CD8-positive, alpha-beta memory T cell (primary cell): Measurements from ENCODE around the gene DNAJC1. TPM values are rescaled to one million over a fixed set of nuclear protein-coding genes. Genes with fewer than 3 reads are reported as not detected.
A peak's percentile ranks its signal among the peaks of the same experiment; 100 is the strongest.
"Not testable (repeated sequence)": the region's sequence is repeated elsewhere in the genome, so short reads cannot be mapped to it uniquely, and the experiment has no call there.

Experiments used
- CTCF ChIA-PET: fragments of 350-600 bp; sonication (Branson Sonifier 250); formaldehyde crosslinking; loops from one replicate; lab custom pipeline; 2021; ENCODE audit warnings: antibody characterized with exemption; lab: Charles Lee
- POLR2A ChIA-PET: fragments of 350-600 bp; sonication (Branson Sonifier 250); formaldehyde crosslinking; loops from one replicate; lab custom pipeline; 2021; ENCODE audit warnings: antibody characterized with exemption; lab: Charles Lee
- DNase-seq, 5 donors: peaks; one replicate each; pipeline versions ENCODE4 v3.0.0 to v3.0.0-alpha.2; 2020 to 2022; ENCODE audit warnings: mixed read lengths in 1 of 5
- H3K27ac ChIP-seq: one replicate; pipeline ENCODE4 v1.7.0; 2013; ENCODE audit warnings: low read depth, mild to moderate bottlenecking, low read length, moderate library complexity
- H3K27me3 ChIP-seq: 2 replicates; pipeline ENCODE4 v1.7.0; 2013; ENCODE audit warnings: low read length, mild to moderate bottlenecking; ENCODE audit not compliant: insufficient read depth, poor library complexity, severe bottlenecking
- H3K36me3 ChIP-seq: 2 replicates; pipeline ENCODE4 v1.7.0; 2013; ENCODE audit warnings: mild to moderate bottlenecking, low read length, moderate library complexity; ENCODE audit not compliant: insufficient read depth
- H3K4me1 ChIP-seq: 2 replicates; pipeline ENCODE4 v1.7.0; 2013; ENCODE audit warnings: mild to moderate bottlenecking, low read length, moderate library complexity; ENCODE audit not compliant: insufficient read depth
- H3K4me3 ChIP-seq: 2 replicates; pipeline ENCODE4 v1.7.0; 2013; ENCODE audit warnings: mild to moderate bottlenecking, low read length
- H3K9me3 ChIP-seq: 2 replicates; pipeline ENCODE4 v1.7.0; 2013; ENCODE audit warnings: mild to moderate bottlenecking, low read length
- H3K27ac Mint-ChIP-seq, 8 donors: one replicate each; pipeline ENCODE4 v1.8.0; 2020 to 2021; ENCODE audit warnings: mixed read lengths in 8 of 8, mild to moderate bottlenecking in 6 of 8, inconsistent platforms in 3 of 8, moderate library complexity in 3 of 8
- H3K27me3 Mint-ChIP-seq, 2 donors: one replicate each; pipeline ENCODE4 v1.8.0; 2020 to 2021; ENCODE audit warnings: mixed read lengths in 2 of 2, mild to moderate bottlenecking in 1 of 2, moderate library complexity in 1 of 2
- H3K36me3 Mint-ChIP-seq, 3 donors: one replicate each; pipeline ENCODE4 v1.8.0; 2020 to 2021; ENCODE audit warnings: mixed read lengths in 3 of 3, inconsistent platforms in 1 of 3, mild to moderate bottlenecking in 1 of 3
- H3K4me1 Mint-ChIP-seq, 3 donors: one replicate each; pipeline ENCODE4 v1.8.0; 2020 to 2021; ENCODE audit warnings: mixed read lengths in 3 of 3, inconsistent platforms in 1 of 3, mild to moderate bottlenecking in 1 of 3
- H3K4me3 Mint-ChIP-seq, 7 donors: one replicate each; pipeline ENCODE4 v1.8.0; 2020 to 2021; ENCODE audit warnings: mixed read lengths in 7 of 7, mild to moderate bottlenecking in 6 of 7, moderate library complexity in 4 of 7, inconsistent platforms in 2 of 7
- H3K9me3 Mint-ChIP-seq, 5 donors: one replicate each; pipeline ENCODE4 v1.8.0; 2020 to 2022; ENCODE audit warnings: mixed read lengths in 5 of 5, mild to moderate bottlenecking in 3 of 5, moderate library complexity in 2 of 5, inconsistent platforms in 1 of 5
- polyA plus RNA-seq: library from polyadenylated mRNA; unstranded; fragments of 300-500 nt; fragmentation: Illumina TruSeq; gene quantifications from one replicate; pipeline ENCODE4 v1.2.3, GENCODE V29; 2021
- total RNA-seq, 2 experiments: library from RNA; stranded (reverse); gene quantifications; one replicate each; pipeline ENCODE4 v1.2.3, GENCODE V29; 2021

DNAJC1 gene
- total and polyA plus RNA-seq, 3 experiments from 2014 or later = 30.8 to 46.0 (median 31.8) TPM

DNA sequence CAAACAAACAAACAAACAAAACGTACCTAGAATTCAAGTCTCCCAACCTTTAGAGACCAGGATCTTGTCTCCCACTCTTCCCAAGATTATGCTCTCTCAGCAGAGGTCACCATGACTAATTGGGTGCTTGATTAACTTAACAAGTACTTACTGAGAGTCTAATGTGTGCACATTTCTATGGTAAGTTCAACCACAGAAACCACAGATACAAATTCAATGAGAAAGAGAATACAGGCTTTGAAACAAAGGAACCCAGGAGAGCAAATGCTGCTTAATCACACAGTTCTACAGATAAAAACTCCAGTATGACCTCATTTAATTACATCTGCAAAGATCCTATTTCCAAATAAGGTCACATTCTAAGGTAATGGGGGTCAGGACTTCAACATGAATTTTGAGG is 142.8 kb downstream of the DNAJC1 start:
- Histone ChIP-seq H3K9me3 (no peaks in the 10 kb centered on the region), H3K4me3 (no peak overlapping the region), H3K27me3 (no peaks in the 10 kb centered on the region), H3K27ac (no peak overlapping the region), H3K4me1 (no peaks in the 10 kb centered on the region), H3K36me3 (no peaks in the 10 kb centered on the region)
- DNase-seq = no peak
- H3K9me3 Mint-ChIP-seq = peaks cover 0 to 2% (median 0%) of the 10 kb centered on the region in 5 donors
- peaks cover 0 to 3% of the 10 kb centered on the region in 2 donors for H3K27me3 Mint-ChIP-seq
- H3K4me1 Mint-ChIP-seq = peaks cover 9 to 12% (median 11%) of the 10 kb centered on the region in 3 donors
- no peak overlapping the region for H3K4me3 Mint-ChIP-seq
- POLR2A ChIA-PET = no interaction called here
- no peak overlapping the region for H3K27ac Mint-ChIP-seq
- CTCF ChIA-PET = no interaction called here
- peaks cover 23 to 45% (median 37%) of the 10 kb centered on the region in 3 donors for H3K36me3 Mint-ChIP-seq

GRCh38 chr10:21858455-21858854 is 145.1 kb downstream of the DNAJC1 start:
- DNase-seq = no peak
- Mint-ChIP-seq H3K27ac (no peak overlapping the region), H3K36me3 (peaks cover 19 to 45% (median 37%) of the 10 kb centered on the region in 3 donors), H3K27me3 (peaks cover 0 to 3% of the 10 kb centered on the region in 2 donors), H3K4me1 (peaks cover 9 to 11% (median 10%) of the 10 kb centered on the region in 3 donors), H3K4me3 (no peak overlapping the region), H3K9me3 (peaks cover 0 to 5% (median 2%) of the 10 kb centered on the region in 5 donors)
- Histone ChIP-seq H3K4me3 (no peak overlapping the region), H3K4me1 (no peaks in the 10 kb centered on the region), H3K9me3 (no peaks in the 10 kb centered on the region), H3K36me3 (no peaks in the 10 kb centered on the region), H3K27ac (no peak overlapping the region), H3K27me3 (no peaks in the 10 kb centered on the region)
- ChIA-PET CTCF (no interaction called here), POLR2A (no interaction called here)

GRCh38 chr10:21849607-21850006 is 153.9 kb downstream of the DNAJC1 start:
- CTCF ChIA-PET = no interaction called here
- DNase-seq = no peak
- H3K4me3 ChIP-seq = no peak overlapping the region
- POLR2A ChIA-PET = no interaction called here
- no peaks in the 10 kb centered on the region for H3K36me3 ChIP-seq
- H3K27me3 ChIP-seq = no peaks in the 10 kb centered on the region
- H3K4me1 ChIP-seq = no peaks in the 10 kb centered on the region
- peaks cover 21 to 43% (median 37%) of the 10 kb centered on the region in 5 donors for H3K9me3 Mint-ChIP-seq
- no peak overlapping the region for H3K4me3 Mint-ChIP-seq
- no peaks in the 10 kb centered on the region for H3K27me3 Mint-ChIP-seq
- peaks cover 9% of the 10 kb centered on the region for H3K9me3 ChIP-seq
- no peak overlapping the region for H3K27ac ChIP-seq
- H3K27ac Mint-ChIP-seq = no peak overlapping the region
- peaks cover 29 to 74% (median 53%) of the 10 kb centered on the region in 3 donors for H3K36me3 Mint-ChIP-seq
- no peaks in the 10 kb centered on the region for H3K4me1 Mint-ChIP-seq

DNA sequence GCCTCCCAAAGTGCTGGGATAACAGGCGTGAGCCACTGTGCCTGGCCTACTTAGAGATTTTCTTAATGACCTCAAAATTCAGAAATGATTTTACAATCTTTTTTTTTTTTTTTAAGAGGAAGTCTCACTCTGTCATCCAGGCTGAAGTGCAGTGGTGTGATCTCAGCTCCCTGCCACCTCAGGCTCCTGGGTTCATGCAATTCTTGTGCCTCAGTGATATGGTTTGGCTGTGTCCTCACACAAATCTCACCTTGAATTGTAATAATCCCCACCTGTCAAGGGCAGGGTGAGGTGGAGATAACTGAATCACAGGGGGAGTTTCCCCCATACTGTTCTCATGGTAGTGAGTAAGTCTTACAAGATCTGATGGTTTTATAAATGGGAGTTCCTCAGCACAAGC is 159.9 kb downstream of the DNAJC1 start:
- no peaks in the 10 kb centered on the region for H3K27me3 Mint-ChIP-seq
- POLR2A ChIA-PET = no interaction called here
- no peak overlapping the region for H3K4me3 Mint-ChIP-seq
- Histone ChIP-seq H3K4me3 (no peak overlapping the region), H3K36me3 (no peaks in the 10 kb centered on the region), H3K27ac (no peak overlapping the region), H3K4me1 (no peaks in the 10 kb centered on the region), H3K27me3 (no peaks in the 10 kb centered on the region), H3K9me3 (no peaks in the 10 kb centered on the region)
- H3K9me3 Mint-ChIP-seq = peaks cover 17 to 36% (median 23%) of the 10 kb centered on the region in 5 donors
- peaks cover 26 to 61% (median 41%) of the 10 kb centered on the region in 3 donors for H3K36me3 Mint-ChIP-seq
- no peaks in the 10 kb centered on the region for H3K4me1 Mint-ChIP-seq
- CTCF ChIA-PET = no interaction called here
- peak overlapping the region in 1 of 8 donors; percentile 29 for H3K27ac Mint-ChIP-seq
- no peak for DNase-seq

GRCh38 chr10:21841273-21841672 is 162.3 kb downstream of the DNAJC1 start:
- H3K36me3 ChIP-seq, H3K27me3 Mint-ChIP-seq, H3K27ac ChIP-seq, H3K4me1 ChIP-seq, H3K4me3 Mint-ChIP-seq, H3K4me3 ChIP-seq, H3K4me1 Mint-ChIP-seq, H3K27me3 ChIP-seq, POLR2A ChIA-PET, DNase-seq, H3K9me3 ChIP-seq, CTCF ChIA-PET: not testable (repeated sequence)
- Mint-ChIP-seq H3K27ac (peak overlapping the region in 1 of 8 donors; percentile 32), H3K36me3 (peaks cover 19 to 48% (median 38%) of the 10 kb centered on the region in 3 donors), H3K9me3 (peaks cover 16 to 45% (median 34%) of the 10 kb centered on the region in 5 donors)

DNA sequence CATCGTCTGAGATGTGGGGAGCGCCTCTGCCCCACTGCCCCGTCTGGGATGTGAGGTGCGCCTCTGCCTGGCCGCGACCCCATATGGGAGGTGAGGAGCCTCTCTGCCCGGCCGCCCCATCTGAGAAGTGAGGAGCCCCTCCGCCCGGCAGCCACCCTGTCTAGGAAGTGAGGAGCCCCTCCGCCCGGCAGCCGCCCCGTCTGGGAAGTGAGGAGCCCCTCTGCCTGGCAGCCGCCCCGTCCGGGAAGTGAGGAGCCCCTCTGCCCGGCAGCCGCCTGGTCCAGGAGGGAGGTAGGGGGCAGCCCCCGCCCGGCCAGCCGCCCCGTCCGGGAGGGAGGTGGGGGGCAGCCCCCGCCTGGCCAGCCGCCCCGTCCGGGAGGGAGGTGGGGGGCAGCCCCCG is 166.0 kb downstream of the DNAJC1 start:
- H3K36me3 ChIP-seq, CTCF ChIA-PET, H3K4me1 Mint-ChIP-seq, H3K4me3 ChIP-seq, H3K4me3 Mint-ChIP-seq, H3K27ac ChIP-seq, POLR2A ChIA-PET, H3K27me3 ChIP-seq, H3K27me3 Mint-ChIP-seq, H3K9me3 ChIP-seq, H3K4me1 ChIP-seq, H3K27ac Mint-ChIP-seq: not testable (repeated sequence)
- DNase-seq = peak in 1 of 5 donors; percentile 42
- Mint-ChIP-seq H3K36me3 (peaks cover 18 to 58% (median 48%) of the 10 kb centered on the region in 3 donors), H3K9me3 (peaks cover 13 to 71% (median 50%) of the 10 kb centered on the region in 5 donors)

DNA sequence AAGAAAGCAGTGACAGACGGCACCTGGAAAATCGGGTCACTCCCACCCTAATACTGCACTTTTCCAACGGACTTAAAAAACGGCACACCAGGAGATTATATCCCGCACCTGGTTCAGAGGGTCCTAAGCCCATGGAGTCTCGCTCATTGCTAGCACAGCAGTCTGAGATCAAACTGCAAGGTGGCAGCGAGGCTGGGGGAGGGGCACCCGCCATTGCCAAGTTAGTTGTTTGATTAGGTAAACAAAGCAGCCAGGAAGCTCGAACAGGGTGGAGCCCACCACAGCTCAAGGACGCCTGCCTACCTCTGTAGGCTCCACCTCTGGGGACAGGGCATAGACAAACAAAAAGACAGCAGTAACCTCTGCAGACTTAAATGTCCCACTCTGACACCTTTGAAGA is 169.0 kb downstream of the DNAJC1 start:
- H3K27me3 ChIP-seq, H3K4me1 Mint-ChIP-seq, H3K27me3 Mint-ChIP-seq, DNase-seq, H3K9me3 ChIP-seq, POLR2A ChIA-PET, H3K4me3 Mint-ChIP-seq, H3K4me3 ChIP-seq, H3K4me1 ChIP-seq, H3K27ac Mint-ChIP-seq, CTCF ChIA-PET, H3K27ac ChIP-seq, H3K36me3 ChIP-seq: not testable (repeated sequence)
- peaks cover 23 to 68% (median 57%) of the 10 kb centered on the region in 3 donors for H3K36me3 Mint-ChIP-seq
- peaks cover 22 to 80% (median 63%) of the 10 kb centered on the region in 5 donors for H3K9me3 Mint-ChIP-seq

DNA sequence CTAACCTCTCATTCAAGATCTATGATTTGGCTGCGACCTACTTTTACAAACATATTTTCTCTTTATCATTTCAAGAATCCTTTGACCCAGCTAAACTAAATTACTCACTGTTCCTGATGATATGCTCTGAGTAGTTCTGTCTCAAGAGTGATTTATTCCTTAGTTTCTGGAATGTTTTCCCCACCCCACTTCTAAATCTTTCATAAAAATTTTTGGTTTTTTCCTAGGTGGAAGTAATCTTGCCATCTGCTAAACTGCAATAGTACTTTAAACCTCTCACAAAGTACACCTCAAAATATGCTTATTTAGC is 170.8 kb downstream of the DNAJC1 start:
- Mint-ChIP-seq H3K36me3 (peaks cover 16 to 70% (median 60%) of the 10 kb centered on the region in 3 donors), H3K9me3 (peaks cover 21 to 84% (median 67%) of the 10 kb centered on the region in 5 donors)

More for the DNA sequence above, 170.8 kb downstream of the DNAJC1 start:
- no peak for DNase-seq
- Histone ChIP-seq H3K4me3 (no peak overlapping the region), H3K27me3 (no peaks in the 10 kb centered on the region), H3K27ac (no peak overlapping the region), H3K36me3 (no peaks in the 10 kb centered on the region), H3K4me1 (no peaks in the 10 kb centered on the region), H3K9me3 (peaks cover under 1% of the 10 kb centered on the region)
- CTCF ChIA-PET = no interaction called here
- Mint-ChIP-seq H3K4me1 (no peaks in the 10 kb centered on the region), H3K27ac (no peak overlapping the region), H3K27me3 (no peaks in the 10 kb centered on the region), H3K4me3 (no peak overlapping the region)
- POLR2A ChIA-PET = no interaction called here
